Chondrocyte (in vitro differentiated cells): ENCODE measurements around the gene NARF. TPM values are rescaled to one million over a fixed set of nuclear protein-coding genes. Genes with fewer than 3 reads are reported as not detected.
A peak's percentile ranks its signal among the peaks of the same experiment; 100 is the strongest.

ENCODE experiments used
- DNase-seq: peaks from one replicate; pipeline ENCODE4 v3.0.0; 2021; ENCODE audit warnings: mixed read lengths, low spot score
- H3K27ac Mint-ChIP-seq: one replicate; pipeline ENCODE4 v1.8.0; 2021; ENCODE audit warnings: mild to moderate bottlenecking, moderate library complexity, mixed read lengths; ENCODE audit not compliant: unreplicated experiment
- H3K27me3 Mint-ChIP-seq: 2 replicates; pipeline ENCODE4 v1.8.0; 2021; ENCODE audit warnings: low read depth, mixed read lengths
- H3K36me3 Mint-ChIP-seq: 2 replicates; pipeline ENCODE4 v1.8.0; 2021; ENCODE audit warnings: low read depth, mixed read lengths
- H3K4me1 Mint-ChIP-seq: 2 replicates; pipeline ENCODE4 v1.8.0; 2021; ENCODE audit warnings: low read depth, mild to moderate bottlenecking, mixed read lengths
- H3K4me3 Mint-ChIP-seq: one replicate; pipeline ENCODE4 v1.8.0; 2021; ENCODE audit warnings: mild to moderate bottlenecking, moderate library complexity, mixed read lengths; ENCODE audit not compliant: unreplicated experiment
- H3K9me3 Mint-ChIP-seq: 2 replicates; pipeline ENCODE4 v1.8.0; 2021; ENCODE audit warnings: low read depth, mixed read lengths
- CTCF ChIP-seq: fragments of 200-600 bp; sonication (generic); IDR thresholded peaks from 2 replicates; pipeline ENCODE4 v1.5.0; 2021; ENCODE audit warnings: antibody characterized with exemption, mild to moderate bottlenecking, moderate library complexity
- total RNA-seq: library from RNA; stranded (reverse); gene quantifications from 3 replicates; pipeline ENCODE4 v1.2.1, GENCODE V29; 2021

Gene NARF
- total RNA-seq, 1 donor from 2014 or later = 68.9 TPM

GRCh38 chr17:82480318-82480717, 21.8 kb downstream of the NARF start:
- DNase-seq = no peak
- TF ChIP-seq CTCF = no peak
- peaks cover 3% of the 10 kb centered on the region for H3K4me1 Mint-ChIP-seq
- no peaks in the 10 kb centered on the region for H3K27me3 Mint-ChIP-seq
- H3K36me3 Mint-ChIP-seq = peaks cover 26% of the 10 kb centered on the region
- H3K27ac Mint-ChIP-seq = no peak overlapping the region
- H3K9me3 Mint-ChIP-seq = no peaks in the 10 kb centered on the region
- H3K4me3 Mint-ChIP-seq = no peak overlapping the region

GRCh38 chr17:82483204-82483660, 24.7 kb downstream of the NARF start:
- DNase-seq = no peak
- no peaks in the 10 kb centered on the region for H3K27me3 Mint-ChIP-seq
- no peak overlapping the region for H3K4me3 Mint-ChIP-seq
- H3K9me3 Mint-ChIP-seq = no peaks in the 10 kb centered on the region
- no peak overlapping the region for H3K27ac Mint-ChIP-seq
- H3K36me3 Mint-ChIP-seq = peaks cover 37% of the 10 kb centered on the region
- H3K4me1 Mint-ChIP-seq = no peaks in the 10 kb centered on the region
- no peak for TF ChIP-seq CTCF

- TF ChIP-seq CTCF = no peak
- DNase-seq = no peak
- no peak overlapping the region for H3K4me3 Mint-ChIP-seq
- H3K4me1 Mint-ChIP-seq = no peaks in the 10 kb centered on the region
- no peak overlapping the region for H3K27ac Mint-ChIP-seq
- no peaks in the 10 kb centered on the region for H3K9me3 Mint-ChIP-seq
- H3K27me3 Mint-ChIP-seq = no peaks in the 10 kb centered on the region
- peaks cover 41% of the 10 kb centered on the region for H3K36me3 Mint-ChIP-seq
These were observed 25.3 kb downstream of the NARF start for GRCh38 chr17:82483836-82484235.

- no peaks in the 10 kb centered on the region for H3K27me3 Mint-ChIP-seq
- no peak overlapping the region for H3K4me3 Mint-ChIP-seq
- H3K4me1 Mint-ChIP-seq = no peaks in the 10 kb centered on the region
- H3K27ac Mint-ChIP-seq = peak overlapping the region; percentile 70
- peaks cover 36% of the 10 kb centered on the region for H3K36me3 Mint-ChIP-seq
- H3K9me3 Mint-ChIP-seq = no peaks in the 10 kb centered on the region
- no peak for TF ChIP-seq CTCF
- DNase-seq = no peak
These were observed 27.9 kb downstream of the NARF start for GRCh38 chr17:82486231-82487094.

GRCh38 chr17:82487910-82488309, 29.4 kb downstream of the NARF start:
- H3K4me1 Mint-ChIP-seq = peaks cover 6% of the 10 kb centered on the region
- peaks cover 32% of the 10 kb centered on the region for H3K36me3 Mint-ChIP-seq
- no peaks in the 10 kb centered on the region for H3K9me3 Mint-ChIP-seq
- DNase-seq = no peak
- no peak for TF ChIP-seq CTCF
- H3K27me3 Mint-ChIP-seq = no peaks in the 10 kb centered on the region
- H3K27ac Mint-ChIP-seq = no peak overlapping the region
- H3K4me3 Mint-ChIP-seq = no peak overlapping the region
